ENCODE measurements around the gene SHLD3. TPM values are rescaled to one million over a fixed set of nuclear protein-coding genes. Genes with fewer than 3 reads are reported as not detected.
"Not testable (repeated sequence)": the region's sequence is repeated elsewhere in the genome, so short reads cannot be mapped to it uniquely, and the experiment has no call there.

SHLD3 gene
- total RNA-seq, 1 experiment from 2014 or later: 2.9 TPM

DNA sequence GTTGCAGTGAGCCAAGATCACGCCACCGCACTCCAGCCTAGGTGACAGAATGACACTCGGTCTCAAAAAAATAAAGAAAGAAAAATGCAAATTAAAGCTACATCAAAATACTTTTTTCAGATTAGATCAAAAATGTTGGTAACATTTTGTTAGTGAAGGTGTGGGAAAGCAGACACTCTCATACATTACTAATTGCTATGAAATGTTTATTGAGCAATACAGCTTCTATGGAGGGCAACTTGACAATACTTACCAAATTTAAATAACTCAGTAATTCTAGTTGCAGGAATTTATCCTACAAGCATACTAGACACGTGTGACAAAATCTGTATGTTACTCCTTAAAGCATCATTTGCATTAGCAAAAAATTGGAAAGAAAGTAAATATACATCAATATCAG is 4.8 kb upstream of the SHLD3 start:
- Histone ChIP-seq H3K9me3 (ENCODE audit: control insufficient read depth, low read depth, low read length) (no peaks in the 10 kb centered on the region), H3K79me2 (ENCODE audit: insufficient read depth, low read length) (no peaks in the 10 kb centered on the region), H3K23ac (ENCODE audit: insufficient read length, low read depth, low read length) (no peak overlapping the region), H4K8ac (replicated peaks; ENCODE audit: insufficient read length, low read depth, low read length) (no peak overlapping the region), H3K14ac (ENCODE audit: insufficient read depth, low read length) (no peak overlapping the region), H2BK20ac (ENCODE audit: low read depth, low read length, poor library complexity, severe bottlenecking) (no peak overlapping the region), H4K5ac (ENCODE audit: insufficient read length, low read depth, low read length) (no peak overlapping the region), H3K27ac (ENCODE audit: insufficient read length, low read depth, low read length) (no peak overlapping the region), H4K91ac (ENCODE audit: insufficient read length, low read depth, low read length) (no peak overlapping the region), H2BK120ac (ENCODE audit: low read depth, low read length, poor library complexity, severe bottlenecking) (no peak overlapping the region), H3K27me3 (ENCODE audit: insufficient read depth, low read length) (no peaks in the 10 kb centered on the region), H3K4me1 (ENCODE audit: insufficient read depth, low read length) (no peaks in the 10 kb centered on the region), H3K4ac (ENCODE audit: low read depth, low read length) (no peak overlapping the region), H2BK15ac (ENCODE audit: low read depth, low read length) (no peak overlapping the region), H2AK5ac (ENCODE audit: insufficient read length, low read length) (no peak overlapping the region), H3K23me2 (ENCODE audit: insufficient read length, low read depth, low read length, poor library complexity, severe bottlenecking) (no peaks in the 10 kb centered on the region), H3K79me1 (ENCODE audit: insufficient read depth, low read depth, low read length, poor library complexity, severe bottlenecking) (no peaks in the 10 kb centered on the region), H4K20me1 (ENCODE audit: control insufficient read depth, insufficient read depth, insufficient read length) (no peaks in the 10 kb centered on the region), H3K56ac (ENCODE audit: insufficient read length, low read depth, low read length) (no peak overlapping the region), H3T11ph (ENCODE audit: low read length) (no peak overlapping the region), H2BK12ac (ENCODE audit: insufficient read length, low read depth, low read length) (no peak overlapping the region), H3K4me2 (ENCODE audit: insufficient read depth, insufficient read length, low read length) (no peak overlapping the region), H2AFZ (ENCODE audit: low read length) (no peak overlapping the region), H2BK5ac (ENCODE audit: insufficient read length, low read length) (no peak overlapping the region), H3K9ac (ENCODE audit: extremely low read depth, insufficient read length, low read length) (no peak overlapping the region), H3K18ac (ENCODE audit: insufficient read length, low read depth, low read length) (no peak overlapping the region)
- TF ChIP-seq CTCF (conservative IDR thresholded peaks at IDR 0.05): no peak
- Mint-ChIP-seq H3K27me3 (ENCODE audit: low read depth) (no peaks in the 10 kb centered on the region), H3K4me3 (no peak overlapping the region), H3K4me1 (peaks cover 7% of the 10 kb centered on the region in 2 experiments), H3K36me3 (ENCODE audit: insufficient read depth in 1 of 3, low read depth in 3 of 3) (peaks cover 0 to 1% (median 0%) of the 10 kb centered on the region in 3 experiments; a peak in 1 of 7 replicates), H3K9me3 (no peaks in the 10 kb centered on the region), H3K27ac (no peak overlapping the region)
- WGBS (ENCODE audit: extremely low coverage, insufficient read length, low lambda C conversion rate): no CpG with 5 or more reads among the region's 4 CpGs
- DNase-seq: no peak

GRCh38 chr5:65621961-65622360 is 2.9 kb upstream of the SHLD3 start:
- H2BK5ac ChIP-seq (ENCODE audit: insufficient read length, low read length); DNase-seq; H3K9me3 ChIP-seq (ENCODE audit: control insufficient read depth, low read depth, low read length); H2BK12ac ChIP-seq (ENCODE audit: insufficient read length, low read depth, low read length); H3K27me3 Mint-ChIP-seq (ENCODE audit: low read depth); H4K91ac ChIP-seq (ENCODE audit: insufficient read length, low read depth, low read length); H3K4me2 ChIP-seq (ENCODE audit: insufficient read depth, insufficient read length, low read length); H4K5ac ChIP-seq (ENCODE audit: insufficient read length, low read depth, low read length); H3K4me1 ChIP-seq (ENCODE audit: insufficient read depth, low read length); H4K20me1 ChIP-seq (ENCODE audit: control insufficient read depth, insufficient read depth, insufficient read length); H2BK15ac ChIP-seq (ENCODE audit: low read depth, low read length); H3K14ac ChIP-seq (ENCODE audit: insufficient read depth, low read length); H3K18ac ChIP-seq (ENCODE audit: insufficient read length, low read depth, low read length); H3K27ac Mint-ChIP-seq; H4K8ac ChIP-seq (replicated peaks; ENCODE audit: insufficient read length, low read depth, low read length); H3K36me3 Mint-ChIP-seq (ENCODE audit: insufficient read depth in 1 of 3, low read depth in 3 of 3); H3K9ac ChIP-seq (ENCODE audit: extremely low read depth, insufficient read length, low read length); H3K56ac ChIP-seq (ENCODE audit: insufficient read length, low read depth, low read length); H3T11ph ChIP-seq (ENCODE audit: low read length); H3K23me2 ChIP-seq (ENCODE audit: insufficient read length, low read depth, low read length, poor library complexity, severe bottlenecking); H2AFZ ChIP-seq (ENCODE audit: low read length); H3K79me1 ChIP-seq (ENCODE audit: insufficient read depth, low read depth, low read length, poor library complexity, severe bottlenecking); H3K9me3 Mint-ChIP-seq; H3K27ac ChIP-seq (ENCODE audit: insufficient read length, low read depth, low read length); H2BK120ac ChIP-seq (ENCODE audit: low read depth, low read length, poor library complexity, severe bottlenecking); H3K79me2 ChIP-seq (ENCODE audit: insufficient read depth, low read length); H2BK20ac ChIP-seq (ENCODE audit: low read depth, low read length, poor library complexity, severe bottlenecking); H2AK5ac ChIP-seq (ENCODE audit: insufficient read length, low read length); H3K4ac ChIP-seq (ENCODE audit: low read depth, low read length); H3K27me3 ChIP-seq (ENCODE audit: insufficient read depth, low read length); H3K23ac ChIP-seq (ENCODE audit: insufficient read length, low read depth, low read length): not testable (repeated sequence)
- peak overlapping the region in 1 of 2 experiments; percentile 14; a peak in 1 of 5 replicates for H3K4me3 Mint-ChIP-seq
- WGBS (ENCODE audit: extremely low coverage, insufficient read length, low lambda C conversion rate): no CpG with 5 or more reads among the region's 4 CpGs
- H3K4me1 Mint-ChIP-seq: peaks cover 11 to 12% of the 10 kb centered on the region in 2 experiments
